ENCODE results near the gene MYT1.

MYT1 gene

GRCh38 chr20:64216910-64217309 is 52.7 kb downstream of the MYT1 start:
- no peak for DNase-seq (ENCODE audit: low read depth in 2 of 2)

GRCh38 chr20:64217539-64218221 is 53.4 kb downstream of the MYT1 start:
- DNase-seq (ENCODE audit: low read depth in 2 of 2): no peak

- no peak for DNase-seq (ENCODE audit: low read depth in 2 of 2)
Measured at GRCh38 chr20:64219202-64219601, 55.0 kb downstream of the MYT1 start.

GRCh38 chr20:64219730-64220129 is 55.5 kb downstream of the MYT1 start:
- no peak for DNase-seq (ENCODE audit: low read depth in 2 of 2)

- no peak for DNase-seq (ENCODE audit: low read depth in 2 of 2)
Measured at GRCh38 chr20:64220420-64220819, 56.2 kb downstream of the MYT1 start.

GRCh38 chr20:64220891-64221527 is 56.8 kb downstream of the MYT1 start:
- no peak for DNase-seq (ENCODE audit: low read depth in 2 of 2)

- DNase-seq (ENCODE audit: low read depth in 2 of 2): no peak
Measured at GRCh38 chr20:64222291-64222735, 58.1 kb downstream of the MYT1 start.

GRCh38 chr20:64222851-64223525 is 58.7 kb downstream of the MYT1 start:
- DNase-seq (ENCODE audit: low read depth in 2 of 2): no peak

GRCh38 chr20:64223526-64224067 is 59.3 kb downstream of the MYT1 start:
- no peak for DNase-seq (ENCODE audit: low read depth in 2 of 2)

- no peak for DNase-seq (ENCODE audit: low read depth in 2 of 2)
Measured at GRCh38 chr20:64224351-64225170, 60.3 kb downstream of the MYT1 start.

GRCh38 chr20:64225171-64225595 is 60.9 kb downstream of the MYT1 start:
- DNase-seq (ENCODE audit: low read depth in 2 of 2): no peak

- DNase-seq (ENCODE audit: low read depth in 2 of 2): no peak
Measured at GRCh38 chr20:64225828-64226598, 61.8 kb downstream of the MYT1 start.

GRCh38 chr20:64226686-64227580 is 62.7 kb downstream of the MYT1 start:
- no peak for DNase-seq (ENCODE audit: low read depth in 2 of 2)

GRCh38 chr20:64228086-64228653 is 63.9 kb downstream of the MYT1 start:
- DNase-seq (ENCODE audit: low read depth in 2 of 2): no peak

GRCh38 chr20:64228751-64229506 is 64.7 kb downstream of the MYT1 start:
- DNase-seq (ENCODE audit: low read depth in 2 of 2): no peak

- no peak for DNase-seq (ENCODE audit: low read depth in 2 of 2)
Measured at GRCh38 chr20:64229507-64230061, 65.3 kb downstream of the MYT1 start.

GRCh38 chr20:64230461-64231145 is 66.4 kb downstream of the MYT1 start:
- no peak for DNase-seq (ENCODE audit: low read depth in 2 of 2)
